ENCODE results near the gene GNG7. TPM values are rescaled to one million over a fixed set of nuclear protein-coding genes. Genes with fewer than 3 reads are reported as not detected.

Gene GNG7
- total RNA-seq, 1 donor from 2014 or later = 8.5 TPM

DNA sequence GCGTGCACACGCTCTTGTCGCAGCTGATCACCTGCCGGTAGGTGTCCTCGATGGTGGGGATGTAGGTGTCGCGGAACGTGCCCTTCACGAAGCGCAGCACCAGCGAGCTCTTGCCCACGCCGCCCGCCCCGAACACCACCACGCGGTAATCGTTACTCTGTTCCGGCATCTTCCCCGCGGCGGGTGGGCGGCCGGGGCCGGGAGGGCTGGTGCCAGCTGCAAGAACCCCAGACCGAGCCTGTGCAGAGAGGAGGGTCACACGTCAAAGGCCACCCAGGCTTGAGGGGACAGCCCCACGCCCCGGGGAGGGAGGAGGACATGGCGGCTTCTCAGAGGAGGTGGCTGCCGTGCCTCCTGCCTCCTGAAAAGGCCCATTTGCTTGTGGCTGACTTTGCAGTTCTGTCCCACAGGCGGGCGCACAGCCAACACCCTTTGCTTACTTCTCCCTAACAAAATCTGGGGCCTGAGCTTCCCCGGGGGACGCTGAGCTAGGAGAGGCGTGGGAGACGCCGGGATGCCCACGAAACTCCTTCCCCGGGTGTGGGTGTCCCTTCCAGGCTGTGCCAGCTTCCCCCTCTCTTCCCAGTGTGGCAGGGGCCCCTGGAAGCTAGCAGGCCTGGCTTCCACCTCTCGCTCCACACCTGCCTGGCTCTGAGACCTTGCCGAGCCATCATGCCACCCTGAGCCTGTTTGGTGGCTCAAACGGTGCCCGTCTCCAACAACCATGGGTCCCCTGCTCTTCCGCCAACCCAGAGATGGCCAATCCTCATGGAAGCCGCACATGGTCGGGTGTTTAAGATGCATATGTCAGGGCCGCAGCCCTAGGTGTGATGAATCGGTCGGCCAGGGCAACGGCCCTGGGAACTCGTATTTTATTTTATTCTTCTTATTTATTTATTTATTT, 15.4 kb upstream of the GNG7 start:
- DNase-seq (ENCODE audit: low spot score in 2 of 2, unreplicated experiment in 2 of 2) = no peak
- Mint-ChIP-seq H3K9me3 (peaks cover 11% of the 10 kb centered on the region), H3K4me3 (no peak overlapping the region), H3K4me1 (peaks cover 3% of the 10 kb centered on the region), H3K27me3 (ENCODE audit: low read depth) (peaks cover 52% of the 10 kb centered on the region), H3K36me3 (no peaks in the 10 kb centered on the region), H3K27ac (no peak overlapping the region)
- TF ChIP-seq, protein P1, sequence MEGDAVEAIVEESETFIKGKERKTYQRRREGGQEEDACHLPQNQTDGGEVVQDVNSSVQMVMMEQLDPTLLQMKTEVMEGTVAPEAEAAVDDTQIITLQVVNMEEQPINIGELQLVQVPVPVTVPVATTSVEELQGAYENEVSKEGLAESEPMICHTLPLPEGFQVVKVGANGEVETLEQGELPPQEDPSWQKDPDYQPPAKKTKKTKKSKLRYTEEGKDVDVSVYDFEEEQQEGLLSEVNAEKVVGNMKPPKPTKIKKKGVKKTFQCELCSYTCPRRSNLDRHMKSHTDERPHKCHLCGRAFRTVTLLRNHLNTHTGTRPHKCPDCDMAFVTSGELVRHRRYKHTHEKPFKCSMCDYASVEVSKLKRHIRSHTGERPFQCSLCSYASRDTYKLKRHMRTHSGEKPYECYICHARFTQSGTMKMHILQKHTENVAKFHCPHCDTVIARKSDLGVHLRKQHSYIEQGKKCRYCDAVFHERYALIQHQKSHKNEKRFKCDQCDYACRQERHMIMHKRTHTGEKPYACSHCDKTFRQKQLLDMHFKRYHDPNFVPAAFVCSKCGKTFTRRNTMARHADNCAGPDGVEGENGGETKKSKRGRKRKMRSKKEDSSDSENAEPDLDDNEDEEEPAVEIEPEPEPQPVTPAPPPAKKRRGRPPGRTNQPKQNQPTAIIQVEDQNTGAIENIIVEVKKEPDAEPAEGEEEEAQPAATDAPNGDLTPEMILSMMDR (IDR thresholded peaks at IDR 0.05; ENCODE audit: unreplicated experiment) = no peak

DNA sequence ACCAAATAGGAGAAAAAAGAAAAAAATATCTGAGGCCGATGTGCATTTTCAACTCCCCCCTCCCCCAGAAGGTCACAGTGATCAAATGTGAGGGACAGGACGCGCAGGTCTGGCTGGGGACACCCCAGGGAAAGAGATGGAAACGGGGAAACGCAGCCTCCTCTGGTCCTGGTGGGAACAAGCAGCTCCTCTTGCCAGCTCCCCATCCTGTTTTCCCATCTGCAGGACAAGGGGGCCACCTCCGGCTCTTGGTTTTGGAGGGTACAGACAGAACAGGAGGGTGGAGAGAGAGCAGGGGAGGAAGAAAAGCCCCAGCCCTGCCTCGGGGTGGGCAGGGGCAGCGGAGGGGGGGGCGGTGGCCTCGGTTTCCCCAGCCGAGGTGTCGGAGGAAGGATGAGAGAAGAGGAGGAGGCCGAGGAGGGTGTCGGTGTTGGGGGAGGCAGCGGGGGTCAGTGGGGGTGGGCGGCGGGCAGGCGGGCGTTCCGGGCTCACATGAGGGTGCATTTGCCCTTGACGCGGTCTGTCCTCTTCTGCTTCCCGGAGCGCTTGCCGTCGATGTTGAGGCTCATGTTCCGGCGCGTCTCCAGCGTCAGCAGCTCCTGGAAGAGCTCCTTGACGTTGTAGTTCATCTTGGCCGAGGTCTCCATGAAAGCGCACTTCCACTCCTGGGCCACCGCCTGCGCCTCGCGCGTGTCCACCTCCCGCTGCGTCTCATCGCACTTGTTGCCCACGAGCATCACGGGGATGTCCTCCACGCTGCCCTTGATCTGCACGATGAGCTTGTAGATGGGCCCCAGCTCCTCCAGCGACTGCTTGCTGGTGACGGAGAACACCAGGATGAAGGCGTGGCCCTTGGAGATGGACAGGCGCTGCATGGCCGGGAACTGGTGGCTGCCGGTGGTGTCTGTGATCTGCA, 14.5 kb upstream of the GNG7 start:
- Mint-ChIP-seq H3K4me3 (no peak overlapping the region), H3K27ac (no peak overlapping the region), H3K4me1 (peaks cover 3% of the 10 kb centered on the region), H3K36me3 (no peaks in the 10 kb centered on the region), H3K9me3 (peaks cover 11% of the 10 kb centered on the region), H3K27me3 (ENCODE audit: low read depth) (peaks cover 46% of the 10 kb centered on the region)
- TF ChIP-seq, protein P1 (IDR thresholded peaks at IDR 0.05; ENCODE audit: unreplicated experiment) = no peak
- no peak for DNase-seq (ENCODE audit: low spot score in 2 of 2, unreplicated experiment in 2 of 2)

DNA sequence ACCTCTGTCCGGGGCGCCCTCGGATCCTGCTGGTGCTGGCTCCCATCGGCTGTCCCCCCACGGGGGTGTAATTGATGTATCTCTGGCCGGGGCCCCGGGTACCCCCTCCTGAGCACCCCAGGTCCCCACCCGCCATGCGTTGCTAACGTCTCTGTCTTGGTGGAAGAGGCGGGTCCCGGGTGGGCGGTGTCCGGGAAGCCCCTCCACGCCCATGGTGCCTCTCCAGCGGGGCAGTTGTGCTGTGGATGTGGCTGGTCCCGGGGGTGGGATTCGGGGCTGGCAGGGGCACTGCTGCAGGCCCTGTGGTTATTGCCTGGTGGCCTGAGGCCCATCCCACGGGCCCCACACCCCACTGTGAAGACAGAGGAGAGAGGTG, 13.8 kb upstream of the GNG7 start:
- TF ChIP-seq, protein P1 (IDR thresholded peaks at IDR 0.05; ENCODE audit: unreplicated experiment) = no peak
- H3K4me1 Mint-ChIP-seq = peaks cover 3% of the 10 kb centered on the region
- DNase-seq (ENCODE audit: low spot score in 2 of 2, unreplicated experiment in 2 of 2) = no peak
- H3K27me3 Mint-ChIP-seq (ENCODE audit: low read depth) = peaks cover 47% of the 10 kb centered on the region
- no peak overlapping the region for H3K27ac Mint-ChIP-seq
- peaks cover 11% of the 10 kb centered on the region for H3K9me3 Mint-ChIP-seq
- no peak overlapping the region for H3K4me3 Mint-ChIP-seq
- no peaks in the 10 kb centered on the region for H3K36me3 Mint-ChIP-seq

DNA sequence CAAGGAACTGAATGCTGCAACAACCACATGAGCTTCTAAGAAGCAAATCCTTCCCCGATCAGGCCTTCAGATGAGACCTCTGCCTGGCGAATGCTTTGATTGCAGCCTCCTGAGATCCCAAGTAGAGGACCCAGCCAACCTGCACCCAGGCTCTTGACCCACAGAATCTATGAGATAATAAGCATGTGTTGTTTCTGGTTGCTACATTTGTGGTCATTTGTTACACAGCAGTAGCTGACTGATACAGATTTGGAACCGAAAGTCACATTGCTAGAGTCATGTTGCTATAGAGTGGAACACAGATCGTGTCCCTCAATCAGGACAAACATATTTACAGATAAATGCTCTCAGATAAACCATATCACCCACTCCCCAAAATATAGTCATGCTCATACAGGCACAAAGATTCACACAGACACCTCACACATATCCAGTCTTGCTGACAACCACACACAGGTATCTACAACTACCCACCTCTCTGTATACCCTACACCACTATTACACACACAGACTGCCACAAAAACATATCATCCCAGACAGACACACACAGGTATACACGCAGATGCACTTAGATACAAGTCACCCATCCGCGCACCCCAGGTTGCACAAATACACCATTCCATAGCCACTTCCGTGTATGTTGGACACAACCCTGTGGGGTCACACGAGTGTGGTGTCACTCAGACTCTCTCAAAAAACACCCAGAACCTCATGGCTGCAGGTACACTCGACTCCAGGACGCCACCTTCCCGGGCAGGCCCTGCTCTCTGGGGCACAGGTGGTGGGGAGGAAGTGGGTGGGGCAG, 13.2 kb upstream of the GNG7 start:
- Mint-ChIP-seq H3K27me3 (ENCODE audit: low read depth) (peaks cover 49% of the 10 kb centered on the region), H3K4me3 (no peak overlapping the region), H3K9me3 (peaks cover 11% of the 10 kb centered on the region), H3K4me1 (peaks cover 3% of the 10 kb centered on the region), H3K27ac (no peak overlapping the region), H3K36me3 (no peaks in the 10 kb centered on the region)
- no peak for DNase-seq (ENCODE audit: low spot score in 2 of 2, unreplicated experiment in 2 of 2)
- TF ChIP-seq, protein P1 (IDR thresholded peaks at IDR 0.05; ENCODE audit: unreplicated experiment) = no peak
